Rectal smooth muscle tissue (tissue), 1 donor: ENCODE results near the gene LY6G6C.

ENCODE experiments used
- H3K27ac ChIP-seq: one replicate; pipeline ENCODE4 v1.7.0; 2013; ENCODE audit warnings: low read depth, low read length, inconsistent platforms
- H3K27me3 ChIP-seq: one replicate; pipeline ENCODE4 v1.7.0; 2013; ENCODE audit warnings: low read length; ENCODE audit not compliant: control insufficient read depth, insufficient read depth
- H3K36me3 ChIP-seq: one replicate; pipeline ENCODE4 v1.7.0; 2013; ENCODE audit warnings: low read length; ENCODE audit not compliant: control insufficient read depth, insufficient read depth
- H3K4me1 ChIP-seq: one replicate; pipeline ENCODE4 v1.7.0; 2013; ENCODE audit warnings: low read length; ENCODE audit not compliant: control insufficient read depth, insufficient read depth
- H3K4me3 ChIP-seq: one replicate; pipeline ENCODE4 v1.7.0; 2013; ENCODE audit warnings: low read length
- H3K9ac ChIP-seq: one replicate; pipeline ENCODE4 v1.7.0; 2013; ENCODE audit warnings: low read length

Gene LY6G6C

DNA sequence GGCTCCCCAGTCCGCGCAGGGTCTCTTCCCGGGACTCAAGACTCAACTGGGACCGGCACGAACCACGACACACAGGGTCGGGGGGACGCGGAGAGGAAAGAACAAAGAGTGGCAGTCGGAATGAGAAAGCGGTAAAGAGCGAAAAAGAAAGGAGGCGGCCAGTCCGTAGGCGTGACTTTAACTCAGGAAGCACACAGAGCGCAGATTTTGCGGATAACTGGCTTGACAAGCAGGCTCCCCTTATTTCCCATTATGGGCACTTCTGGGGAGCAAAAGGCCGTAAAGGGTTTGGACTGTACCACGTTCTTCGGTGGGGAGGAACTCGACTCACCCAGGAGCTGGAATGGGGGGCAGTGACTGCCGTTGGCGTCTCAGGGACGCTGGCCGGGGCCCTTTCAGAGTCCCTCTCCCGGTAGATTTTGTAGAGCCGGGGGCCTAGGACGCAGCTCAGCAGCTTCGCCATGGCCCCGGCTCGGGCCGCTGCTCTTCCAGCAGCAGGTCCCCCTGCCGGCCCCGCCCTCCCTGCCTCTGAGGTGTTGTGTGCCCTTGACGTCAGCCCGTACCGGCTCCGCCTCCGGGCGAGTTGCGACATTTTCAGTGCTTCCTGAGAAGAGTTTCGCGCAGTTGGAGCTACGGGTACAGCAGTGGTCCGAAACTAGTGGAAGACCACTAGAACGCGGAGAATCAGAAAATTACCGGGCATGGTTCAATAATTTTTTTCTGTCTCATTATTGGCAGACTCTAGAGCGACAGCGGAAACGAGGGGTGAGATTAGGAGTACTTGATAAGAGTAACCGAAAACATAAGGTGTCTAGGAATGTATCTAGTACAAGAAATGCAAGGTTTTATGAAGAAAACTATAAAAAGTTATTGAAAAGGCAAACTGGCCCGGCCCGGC, 18.5 kb downstream of the LY6G6C start, which contains the start of gene ABHD16A:
Gene ABHD16A, minus strand, starts transcription at position 506 of the 898 bp plus-strand sequence. Its CDS starts 43 bp downstream, at position 463.
- peaks cover 9% of the 10 kb centered on the region for H3K4me1 ChIP-seq
- peak within 1 kb of the TSS; percentile 99 for H3K27ac ChIP-seq
- H3K27me3 ChIP-seq: no peaks in the 10 kb centered on the region
- H3K36me3 ChIP-seq: peaks cover 9% of the 10 kb centered on the region
- peak within 1 kb of the TSS; percentile 97 for H3K9ac ChIP-seq
- peak within 1 kb of the TSS; percentile 89 for H3K4me3 ChIP-seq

DNA sequence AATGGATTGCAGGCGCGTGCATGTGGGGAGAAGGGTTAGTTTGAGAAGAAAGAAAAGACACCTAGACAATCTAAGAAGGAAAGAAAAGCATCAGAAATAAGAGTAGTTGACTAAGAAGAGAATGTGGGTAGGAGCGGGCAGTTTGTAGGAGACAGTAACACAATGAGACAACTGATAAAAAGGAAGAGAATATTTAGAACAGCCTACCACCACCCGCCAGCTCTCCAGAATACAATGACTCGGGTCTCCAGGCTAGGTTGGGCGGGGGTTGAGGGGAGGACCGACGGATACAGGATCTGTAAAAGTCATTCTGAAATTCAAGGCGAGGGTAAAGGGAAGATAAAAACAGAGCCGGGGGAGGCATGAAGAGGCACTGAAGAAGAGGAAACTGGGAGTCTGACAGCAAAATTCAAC, 19.1 kb downstream of the LY6G6C start:
- Histone ChIP-seq H3K4me3 (peak overlapping the region; percentile 89), H3K36me3 (peaks cover 9% of the 10 kb centered on the region), H3K4me1 (peaks cover 9% of the 10 kb centered on the region), H3K9ac (peak overlapping the region; percentile 97), H3K27ac (peak overlapping the region; percentile 99), H3K27me3 (no peaks in the 10 kb centered on the region)

DNA sequence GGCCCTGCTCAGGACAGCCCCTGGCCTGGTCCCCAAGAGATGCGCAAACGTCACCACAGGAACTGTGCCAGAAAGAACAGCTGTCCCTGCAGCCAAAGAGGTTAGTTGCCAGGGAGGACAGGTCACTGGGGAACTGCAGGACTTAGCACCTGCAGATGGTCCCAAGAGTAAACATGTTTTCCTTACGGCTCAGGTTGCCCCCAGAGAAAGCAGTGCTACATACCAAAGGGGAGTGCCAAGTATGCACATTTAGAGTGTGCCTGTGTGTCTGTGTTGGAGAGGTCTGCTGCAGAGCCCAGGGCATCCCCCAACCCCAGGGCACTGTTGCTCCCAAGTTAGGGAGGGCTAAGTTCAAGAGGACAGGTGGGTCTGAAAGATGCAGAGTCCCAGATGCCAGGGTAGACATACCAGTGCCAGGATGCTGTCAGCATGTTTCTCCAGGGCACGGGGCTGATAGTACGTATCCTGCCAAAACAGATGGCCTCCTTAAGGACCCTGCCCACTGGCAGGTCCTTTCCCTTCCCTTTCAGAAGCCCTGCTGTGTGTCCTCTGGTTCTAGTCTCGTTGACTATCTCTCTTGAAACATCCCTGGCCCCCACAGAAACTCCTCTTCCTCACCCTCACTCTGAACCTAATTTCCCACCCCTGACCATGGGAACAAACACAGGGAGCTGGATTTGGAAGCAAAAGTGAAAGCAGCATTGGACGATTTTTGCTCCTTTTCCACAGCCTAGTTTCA, 19.7 kb downstream of the LY6G6C start:
- Histone ChIP-seq H3K4me3 (peak overlapping the region; percentile 89), H3K27ac (peak overlapping the region; percentile 99), H3K9ac (peak overlapping the region; percentile 97), H3K36me3 (peaks cover 11% of the 10 kb centered on the region), H3K27me3 (no peaks in the 10 kb centered on the region), H3K4me1 (peaks cover 9% of the 10 kb centered on the region)

DNA sequence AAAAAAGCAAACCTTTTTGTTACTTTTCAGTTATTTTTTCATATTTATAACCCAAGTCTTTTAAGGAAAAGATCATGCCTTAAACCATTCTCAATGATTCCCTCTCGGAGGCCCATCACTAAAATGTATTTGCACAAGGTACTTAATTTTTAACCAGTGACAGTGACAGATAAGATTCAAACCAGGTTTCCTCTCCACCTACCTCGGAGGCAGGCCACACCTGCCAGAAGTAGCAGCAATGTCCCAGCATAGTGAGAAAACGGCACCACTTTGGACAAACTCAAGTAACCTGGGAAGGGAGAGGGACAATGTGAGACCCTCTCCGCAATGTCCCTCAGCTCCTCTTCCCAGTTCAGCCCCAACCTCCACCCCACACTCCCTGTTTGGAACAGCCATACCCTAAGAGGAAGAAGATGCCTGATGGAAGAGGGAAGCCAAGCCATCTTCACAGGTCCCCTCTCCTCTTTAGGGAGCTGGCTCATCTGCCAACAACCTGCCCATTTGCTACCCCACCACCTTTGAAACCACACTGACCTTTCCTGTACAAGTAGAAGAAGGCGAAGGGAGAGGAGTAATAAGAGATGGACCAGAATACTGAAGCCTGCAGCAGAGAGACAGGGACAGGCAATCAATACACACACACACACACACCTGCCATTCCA, 20.7 kb downstream of the LY6G6C start:
- Histone ChIP-seq H3K4me1 (peaks cover 9% of the 10 kb centered on the region), H3K9ac (no peak overlapping the region), H3K36me3 (peaks cover 12% of the 10 kb centered on the region), H3K27ac (no peak overlapping the region), H3K27me3 (no peaks in the 10 kb centered on the region), H3K4me3 (peak overlapping the region; percentile 10)

DNA sequence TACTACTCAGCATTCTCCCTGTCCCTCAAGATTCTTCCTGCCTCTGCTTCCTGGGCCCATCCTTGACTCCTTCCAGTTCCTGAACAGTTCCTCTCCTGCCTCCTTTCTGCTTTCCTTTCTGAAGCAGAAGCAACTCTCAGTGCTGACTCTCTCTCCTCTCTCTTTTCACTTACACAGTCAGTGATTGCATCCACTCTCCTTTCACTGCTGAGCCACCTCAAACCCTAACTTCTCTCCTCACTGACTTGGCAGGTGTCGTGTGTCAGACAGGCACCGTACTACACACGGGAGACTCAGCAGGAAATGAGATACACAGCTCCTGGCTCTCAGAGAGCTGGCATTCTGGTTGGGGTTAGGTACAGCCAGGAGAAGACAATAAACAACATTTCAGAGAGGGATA, 24.0 kb downstream of the LY6G6C start:
- peaks cover 29% of the 10 kb centered on the region for H3K36me3 ChIP-seq
- no peak overlapping the region for H3K9ac ChIP-seq
- no peak overlapping the region for H3K27ac ChIP-seq
- H3K4me3 ChIP-seq: no peak overlapping the region
- no peaks in the 10 kb centered on the region for H3K27me3 ChIP-seq
- peaks cover 9% of the 10 kb centered on the region for H3K4me1 ChIP-seq

DNA sequence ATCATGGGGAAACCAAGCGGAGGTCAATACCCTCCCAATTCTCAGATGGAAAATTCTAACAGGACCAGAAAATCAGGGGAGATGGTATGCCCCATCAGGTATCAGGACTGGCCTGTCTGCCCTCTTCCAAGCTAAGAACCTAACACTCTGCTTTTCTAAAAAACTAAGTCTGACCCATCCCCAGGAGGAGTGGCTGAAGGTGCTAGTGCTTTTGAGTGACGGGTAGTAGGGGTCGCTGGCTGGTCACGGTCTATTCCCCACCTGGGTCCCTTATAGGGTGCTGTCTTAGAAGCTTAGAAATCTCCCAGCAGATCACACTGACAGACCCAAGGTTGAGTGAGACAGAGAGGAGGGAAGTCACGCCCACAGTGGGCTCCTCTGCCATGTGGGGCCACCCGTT, 28.0 kb downstream of the LY6G6C start:
- Histone ChIP-seq H3K27me3 (no peaks in the 10 kb centered on the region), H3K9ac (no peak overlapping the region), H3K36me3 (peaks cover 39% of the 10 kb centered on the region), H3K27ac (no peak overlapping the region), H3K4me1 (no peaks in the 10 kb centered on the region), H3K4me3 (no peak overlapping the region)

DNA sequence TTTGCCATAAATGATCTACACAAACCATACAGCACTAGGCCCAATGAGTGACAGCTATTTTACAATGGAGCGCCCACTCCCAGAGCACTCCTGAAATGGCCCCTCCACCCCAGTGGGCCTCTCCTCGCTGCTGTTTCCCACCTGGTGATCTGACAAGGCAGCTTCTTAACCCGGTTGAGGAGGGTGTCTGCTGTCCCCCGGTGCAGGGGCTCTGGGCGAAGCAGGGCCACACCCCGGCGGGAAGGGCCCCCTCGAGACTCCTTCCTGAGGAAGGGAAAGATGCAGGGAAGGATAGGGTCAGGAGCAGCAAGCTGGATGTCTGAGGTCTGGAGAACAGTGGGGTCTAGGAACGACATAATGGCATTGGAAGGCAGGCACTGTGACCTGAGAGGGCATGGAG, 28.7 kb downstream of the LY6G6C start:
- Histone ChIP-seq H3K36me3 (peaks cover 45% of the 10 kb centered on the region), H3K9ac (no peak overlapping the region), H3K27me3 (no peaks in the 10 kb centered on the region), H3K27ac (no peak overlapping the region), H3K4me3 (no peak overlapping the region), H3K4me1 (no peaks in the 10 kb centered on the region)

DNA sequence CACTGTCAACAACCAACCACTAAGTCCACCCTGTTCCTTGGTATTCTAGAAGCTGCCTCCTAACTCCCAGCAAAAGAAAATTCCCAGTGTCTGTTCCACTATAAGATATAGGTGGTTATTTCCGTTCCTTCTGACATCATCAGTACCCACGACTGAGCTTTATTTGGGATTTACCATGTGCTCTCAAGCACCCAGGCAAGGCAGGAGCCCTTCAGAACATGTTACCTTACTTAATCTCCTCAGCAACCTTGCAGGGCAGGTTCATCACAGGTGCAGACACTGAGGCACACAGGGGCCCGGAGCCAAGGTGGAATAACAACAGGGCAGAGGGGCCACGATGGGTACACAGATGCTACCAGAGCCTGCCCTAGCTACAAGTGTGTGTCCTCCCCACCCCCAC, 29.2 kb downstream of the LY6G6C start:
- Histone ChIP-seq H3K36me3 (peaks cover 49% of the 10 kb centered on the region), H3K27me3 (no peaks in the 10 kb centered on the region), H3K4me3 (no peak overlapping the region), H3K4me1 (no peaks in the 10 kb centered on the region), H3K9ac (no peak overlapping the region), H3K27ac (no peak overlapping the region)

DNA sequence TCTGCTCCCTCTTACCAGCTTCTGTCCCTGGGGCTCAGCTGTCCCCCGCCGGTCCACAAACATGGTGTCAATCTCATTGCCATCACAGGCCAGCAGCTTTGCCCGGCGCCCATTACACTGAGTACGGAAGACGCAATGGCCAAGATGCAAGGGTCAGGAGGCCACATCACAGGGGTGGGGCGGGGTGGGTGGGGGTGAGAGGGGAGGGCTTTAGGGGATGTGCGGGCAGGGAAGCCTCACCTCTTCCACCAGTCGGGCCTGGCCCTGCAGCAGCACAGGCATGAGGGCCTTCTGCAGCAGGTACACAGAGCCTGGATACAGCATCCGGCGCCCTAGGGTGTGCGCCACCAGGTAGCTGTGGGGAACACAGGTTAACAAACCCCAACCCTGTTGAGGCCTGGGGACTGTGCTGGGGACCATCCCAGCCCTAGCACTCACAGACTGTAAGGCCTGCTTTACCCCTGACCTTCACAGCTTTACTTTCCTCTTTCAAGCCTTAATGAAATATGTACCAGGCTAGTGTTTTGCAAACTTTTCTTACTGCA, 29.9 kb downstream of the LY6G6C start:
- H3K27ac ChIP-seq: no peak overlapping the region
- no peaks in the 10 kb centered on the region for H3K4me1 ChIP-seq
- H3K4me3 ChIP-seq: no peak overlapping the region
- peaks cover 51% of the 10 kb centered on the region for H3K36me3 ChIP-seq
- no peaks in the 10 kb centered on the region for H3K27me3 ChIP-seq
- H3K9ac ChIP-seq: no peak overlapping the region

DNA sequence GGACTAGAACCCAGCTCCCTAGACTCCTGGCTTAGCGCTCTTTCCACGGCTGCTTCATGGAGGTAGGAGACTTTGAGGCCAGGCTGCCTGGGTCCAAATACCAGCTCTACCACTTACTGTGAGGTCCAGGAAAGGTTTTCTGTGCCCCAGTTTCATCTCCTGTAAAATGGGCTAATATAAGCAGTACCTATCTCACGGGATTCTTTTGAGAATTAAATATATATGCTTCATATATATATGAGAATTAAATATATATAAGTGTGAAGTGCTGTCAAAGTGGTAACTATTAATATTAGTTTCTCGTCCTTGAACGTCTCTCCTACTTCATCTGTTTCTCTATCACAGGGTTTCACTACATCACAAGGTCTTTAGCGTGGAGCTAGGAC, 30.5 kb downstream of the LY6G6C start:
- H3K36me3 ChIP-seq: peaks cover 56% of the 10 kb centered on the region
- H3K9ac ChIP-seq: no peak overlapping the region
- H3K4me3 ChIP-seq: no peak overlapping the region
- H3K27ac ChIP-seq: no peak overlapping the region
- H3K27me3 ChIP-seq: no peaks in the 10 kb centered on the region
- H3K4me1 ChIP-seq: no peaks in the 10 kb centered on the region

DNA sequence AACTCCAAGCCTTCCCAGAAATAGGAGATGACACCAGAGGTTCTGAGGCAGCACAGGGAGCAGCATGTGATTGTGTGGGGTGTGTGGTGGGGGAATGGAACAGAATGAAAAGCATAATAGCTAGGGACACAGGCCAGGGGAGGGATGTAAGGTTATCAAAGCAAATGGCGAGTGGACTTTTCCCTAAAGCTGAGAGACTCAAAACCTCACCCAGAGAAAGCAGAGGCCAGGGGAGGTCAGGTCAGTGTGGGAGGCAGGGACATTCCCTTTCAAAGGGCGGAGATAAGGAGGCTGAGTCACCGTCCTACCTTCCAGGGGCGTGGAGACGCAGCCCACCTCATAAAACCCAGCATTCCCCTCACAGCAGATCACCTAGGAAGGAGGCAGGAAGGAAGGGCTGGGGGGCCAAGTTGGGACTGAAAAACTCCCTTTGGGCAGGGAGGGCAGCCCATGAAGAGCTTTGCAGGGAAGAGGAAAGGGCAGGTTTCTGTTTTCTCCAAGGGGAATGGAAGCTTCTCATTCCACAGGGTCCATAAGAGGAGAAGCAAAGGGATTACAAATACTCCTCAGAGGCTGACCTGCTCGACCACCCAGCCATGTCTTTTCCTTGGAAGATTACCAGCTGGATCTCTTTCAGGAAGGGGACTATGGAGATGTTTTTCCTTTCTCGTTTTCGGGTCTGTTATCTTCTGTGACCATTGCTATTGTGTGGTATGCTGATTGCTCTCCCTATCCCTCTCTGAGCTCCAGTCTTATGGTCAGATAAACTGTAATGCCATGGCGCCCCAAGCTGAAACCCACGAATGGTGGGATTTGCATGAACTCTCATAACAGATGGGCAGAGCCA, 31.1 kb downstream of the LY6G6C start:
- no peaks in the 10 kb centered on the region for H3K27me3 ChIP-seq
- H3K27ac ChIP-seq: no peak overlapping the region
- H3K36me3 ChIP-seq: peaks cover 59% of the 10 kb centered on the region
- no peak overlapping the region for H3K9ac ChIP-seq
- no peak overlapping the region for H3K4me3 ChIP-seq
- H3K4me1 ChIP-seq: no peaks in the 10 kb centered on the region
